PFSK-1 (cell line): ENCODE results near the gene PTH2R.

Source experiments
- FOXP2 ChIP-seq: optimal IDR thresholded peaks from 2 replicates; pipeline ENCODE3; 2011; ENCODE audit warnings: borderline replicate concordance, control low read depth, inconsistent platforms; ENCODE audit not compliant: insufficient read depth; ENCODE audit errors: extremely low read length, extremely low read depth
- POLR2AphosphoS5 ChIP-seq: IDR thresholded peaks from 2 replicates; pipeline ENCODE4 v1.6.1; 2012; ENCODE audit warnings: low read depth, mild to moderate bottlenecking, control low read depth, low read length, moderate library complexity
- REST ChIP-seq, 2 experiments: IDR thresholded peaks; 2 replicates each; pipeline versions ENCODE4 v1.6.1 to v1.8.0; 2011 to 2012; ENCODE audit warnings: low read depth in 2 of 2, low read length in 2 of 2, control low read depth in 1 of 2, inconsistent platforms in 1 of 2, mild to moderate bottlenecking in 1 of 2, moderate library complexity in 1 of 2; ENCODE audit not compliant: insufficient read depth in 1 of 2
- SIN3A ChIP-seq: IDR thresholded peaks from 2 replicates; pipeline ENCODE4 v1.6.1; 2012; ENCODE audit warnings: mild to moderate bottlenecking, low read length, moderate library complexity, borderline replicate concordance; ENCODE audit not compliant: insufficient read depth
- TAF1 ChIP-seq: IDR thresholded peaks from 2 replicates; pipeline ENCODE4 v1.6.1; 2012; ENCODE audit warnings: low read length, control low read depth, borderline replicate concordance; ENCODE audit not compliant: insufficient read depth

Gene PTH2R

DNA sequence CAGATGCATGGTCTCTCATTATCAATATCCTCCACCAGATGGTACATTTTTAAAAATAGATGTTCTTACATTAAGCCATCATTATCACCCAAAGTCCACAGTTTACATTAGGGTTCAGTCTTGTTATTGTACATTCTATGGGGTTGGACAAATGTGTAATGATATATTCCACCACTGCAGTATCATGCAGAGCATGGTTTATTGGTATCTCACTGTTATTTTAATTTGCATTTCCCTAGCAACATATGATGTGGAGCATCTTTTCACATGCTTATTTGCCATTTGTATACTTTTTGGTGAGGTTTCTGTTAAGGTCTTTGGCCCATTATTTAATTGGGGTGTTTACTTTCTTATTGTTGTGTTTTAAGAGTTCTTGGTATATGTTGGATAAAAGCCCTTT lies 95.7 kb downstream of the PTH2R start:
- TF ChIP-seq REST (IDR thresholded peaks at IDR 0.05; ENCODE audit: insufficient read depth in 1 of 2, low read depth in 2 of 2, low read length in 2 of 2) (no peak), FOXP2 (no peak), POLR2AphosphoS5 (no peak), TAF1 (no peak), SIN3A (no peak)

- TF ChIP-seq FOXP2 (no peak), POLR2AphosphoS5 (no peak), SIN3A (no peak), REST (IDR thresholded peaks at IDR 0.05; ENCODE audit: insufficient read depth in 1 of 2, low read depth in 2 of 2, low read length in 2 of 2) (no peak)
Observed at GRCh38 chr2:208509586-208509985, 103.0 kb downstream of the PTH2R start.

DNA sequence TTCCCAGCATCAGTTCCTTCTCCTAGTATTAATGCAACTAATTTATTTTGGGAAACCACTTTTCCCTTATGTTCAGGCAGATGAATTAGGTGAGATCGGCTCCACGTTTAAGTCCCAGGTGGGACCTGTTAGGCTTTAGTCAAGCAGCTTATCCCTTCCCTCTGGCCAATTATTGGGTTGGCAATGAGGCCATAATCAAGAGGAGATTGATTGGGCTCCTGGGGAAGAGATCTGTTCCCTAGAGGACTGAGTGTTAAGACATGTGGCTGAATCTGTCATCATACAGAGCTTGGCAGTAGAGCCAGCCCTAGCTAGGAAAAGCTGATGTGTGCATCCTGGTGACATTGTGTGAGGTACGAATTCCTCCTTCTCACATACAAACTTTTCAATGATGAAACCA lies 104.4 kb downstream of the PTH2R start:
- TF ChIP-seq SIN3A = no peak
- TF ChIP-seq POLR2AphosphoS5 = no peak
- no peak for TF ChIP-seq REST (IDR thresholded peaks at IDR 0.05; ENCODE audit: insufficient read depth in 1 of 2, low read depth in 2 of 2, low read length in 2 of 2)
- no peak for TF ChIP-seq TAF1
- no peak for TF ChIP-seq FOXP2

- TF ChIP-seq REST (IDR thresholded peaks at IDR 0.05; ENCODE audit: insufficient read depth in 1 of 2, low read depth in 2 of 2, low read length in 2 of 2) (no peak), TAF1 (no peak), SIN3A (no peak), FOXP2 (no peak), POLR2AphosphoS5 (no peak)
Observed at GRCh38 chr2:208511573-208511972, 105.0 kb downstream of the PTH2R start.

- TF ChIP-seq FOXP2 (no peak), REST (IDR thresholded peaks at IDR 0.05; ENCODE audit: insufficient read depth in 1 of 2, low read depth in 2 of 2, low read length in 2 of 2) (no peak), SIN3A (no peak), TAF1 (no peak), POLR2AphosphoS5 (no peak)
Observed at GRCh38 chr2:208515099-208515498, 108.5 kb downstream of the PTH2R start.
